NCI-H2081 treated with DMSO at 0.1 percent for 48 hours (cell line): ENCODE measurements around the gene SLC6A12.

ENCODE experiments used
- DNase-seq: peaks from one replicate; lab custom pipeline; 2025; lab: John Stamatoyannopoulos, UW

Gene SLC6A12

DNA sequence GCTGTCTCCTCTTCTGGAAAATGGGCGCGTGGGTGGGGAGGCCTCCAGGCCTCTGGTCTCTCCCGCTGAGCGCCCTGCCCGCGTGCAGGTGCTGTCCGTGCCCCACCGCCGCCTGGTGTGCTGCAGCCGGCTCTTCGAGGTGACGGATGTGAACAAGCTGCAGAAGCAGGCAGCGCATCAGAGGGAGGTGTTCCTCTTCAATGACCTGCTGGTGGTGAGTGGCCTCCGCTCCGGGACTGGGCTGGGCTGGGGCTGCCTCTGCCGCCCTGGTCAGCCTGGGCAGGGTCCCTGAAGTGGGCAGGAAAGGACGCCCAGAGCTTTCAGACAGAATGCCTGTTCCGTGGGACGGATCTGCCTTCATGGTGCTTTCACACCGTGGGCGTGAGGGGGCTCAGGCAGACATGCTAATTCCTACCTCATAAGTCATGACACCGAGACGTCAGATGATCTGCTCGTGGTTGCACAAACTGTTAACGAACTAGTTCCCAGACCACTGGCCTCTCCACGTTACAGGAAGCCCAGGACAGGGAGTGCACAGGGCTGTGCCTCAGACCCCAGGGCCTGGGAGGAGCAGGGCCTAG is 50.5 kb downstream of the SLC6A12 start:
- no peak for DNase-seq

DNA sequence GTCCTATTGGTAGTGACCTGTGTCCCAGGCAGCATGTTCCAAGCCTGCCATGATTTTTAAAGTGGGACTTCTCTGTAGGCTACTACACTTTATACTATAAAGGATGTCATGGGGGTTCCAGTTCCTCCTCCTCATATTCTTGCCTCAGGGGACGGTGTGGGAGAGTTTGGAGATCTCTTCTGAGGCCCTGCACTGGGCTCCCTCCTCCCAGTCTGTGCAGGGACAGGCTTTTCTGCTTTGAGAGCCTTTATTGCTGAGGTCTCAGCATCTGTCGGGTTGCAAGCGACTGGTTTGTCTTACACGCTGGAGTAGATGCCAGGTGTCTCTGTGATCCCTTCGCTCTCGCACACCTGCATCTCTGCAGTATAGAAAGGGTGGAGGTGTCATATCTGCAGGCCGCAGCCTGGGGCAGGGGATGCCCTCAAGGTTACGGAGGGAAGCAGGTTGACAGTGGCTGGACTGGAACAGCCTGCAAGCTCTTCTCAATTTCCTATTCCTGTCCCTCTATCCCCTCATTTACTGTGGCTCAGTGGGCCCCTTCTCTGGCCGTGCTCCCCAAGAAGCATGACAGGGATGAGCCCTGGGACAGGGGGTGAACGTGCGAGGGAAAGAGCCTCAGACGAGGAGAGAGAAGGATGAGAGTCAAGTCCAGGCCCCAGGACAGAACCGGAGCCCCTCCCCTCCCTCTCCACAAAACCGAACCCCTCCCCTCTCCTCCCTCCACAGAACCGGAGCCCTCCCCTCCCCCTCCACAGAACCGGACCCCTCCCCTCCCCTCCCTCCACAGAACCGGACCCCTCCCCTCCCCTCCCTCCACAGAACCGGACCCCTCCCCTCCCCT is 51.3 kb downstream of the SLC6A12 start:
- no peak for DNase-seq

DNA sequence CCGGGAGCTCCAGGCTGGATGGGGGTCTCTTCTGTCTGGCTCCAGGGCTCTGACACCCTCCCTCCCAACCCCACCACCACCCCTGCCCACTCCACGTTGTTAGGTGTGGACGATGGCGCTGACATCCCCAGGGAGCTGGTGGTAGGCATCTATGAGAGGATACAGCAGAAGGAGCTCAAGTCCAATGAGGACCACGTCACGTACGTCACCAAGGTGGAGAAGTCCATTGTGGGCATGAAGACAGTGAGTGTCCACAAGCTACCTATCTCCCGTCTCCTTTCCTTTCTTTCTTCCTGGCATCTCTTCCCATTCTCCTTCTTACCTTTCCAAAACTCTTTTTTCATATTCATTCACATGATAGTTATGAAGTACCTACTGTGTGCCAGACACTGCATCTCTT is 52.1 kb downstream of the SLC6A12 start:
- DNase-seq: no peak

DNA sequence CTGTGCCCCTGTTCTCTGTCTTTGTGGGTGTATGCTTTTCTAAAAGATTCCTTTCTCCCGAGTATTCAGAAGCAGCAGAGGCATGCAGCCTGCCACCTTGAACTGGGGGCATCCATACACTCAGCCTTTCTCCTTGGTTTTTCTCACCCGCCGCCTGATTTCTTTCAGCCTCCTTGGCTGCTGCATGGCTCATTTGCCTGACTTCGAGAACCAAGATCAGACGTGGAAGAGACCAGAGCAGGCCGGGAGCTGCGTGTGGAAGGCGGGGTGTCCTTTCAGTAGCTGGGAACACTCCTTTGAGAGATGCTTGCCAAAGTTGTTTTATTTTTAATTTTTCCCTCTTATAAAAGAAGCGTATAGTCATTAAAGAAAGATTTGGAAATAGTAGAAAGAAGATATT is 53.1 kb downstream of the SLC6A12 start:
- no peak for DNase-seq

DNA sequence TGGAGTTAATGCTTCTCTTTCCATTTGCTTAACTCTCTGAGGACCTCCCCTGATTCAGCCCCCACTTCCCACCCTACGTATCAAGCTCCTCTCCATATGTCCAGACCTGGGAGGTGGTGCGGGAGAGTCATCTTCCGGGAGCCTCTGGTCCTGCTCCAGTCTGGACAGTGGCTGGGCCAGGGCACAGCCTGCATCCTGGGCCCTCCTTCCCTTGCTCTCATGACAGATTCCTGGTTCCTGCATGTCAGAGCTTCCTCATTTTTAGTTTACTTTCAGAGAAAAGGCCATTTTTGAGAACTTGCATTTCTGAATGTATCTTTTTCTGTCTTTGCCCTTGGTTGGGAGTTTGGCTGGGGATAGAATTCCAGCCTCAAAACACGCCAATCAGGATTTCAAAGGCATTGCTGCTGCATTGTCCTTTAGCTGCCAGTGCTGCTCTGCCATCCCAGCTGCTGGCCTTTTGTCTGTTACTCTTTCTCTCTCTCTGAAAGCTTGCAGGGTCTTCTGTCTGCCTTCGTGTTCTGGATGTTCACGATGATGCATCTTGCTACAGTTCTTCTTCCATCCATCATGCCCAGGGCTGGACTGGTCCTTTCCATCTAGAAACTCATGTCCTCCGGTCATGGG is 54.7 kb downstream of the SLC6A12 start:
- DNase-seq: no peak

DNA sequence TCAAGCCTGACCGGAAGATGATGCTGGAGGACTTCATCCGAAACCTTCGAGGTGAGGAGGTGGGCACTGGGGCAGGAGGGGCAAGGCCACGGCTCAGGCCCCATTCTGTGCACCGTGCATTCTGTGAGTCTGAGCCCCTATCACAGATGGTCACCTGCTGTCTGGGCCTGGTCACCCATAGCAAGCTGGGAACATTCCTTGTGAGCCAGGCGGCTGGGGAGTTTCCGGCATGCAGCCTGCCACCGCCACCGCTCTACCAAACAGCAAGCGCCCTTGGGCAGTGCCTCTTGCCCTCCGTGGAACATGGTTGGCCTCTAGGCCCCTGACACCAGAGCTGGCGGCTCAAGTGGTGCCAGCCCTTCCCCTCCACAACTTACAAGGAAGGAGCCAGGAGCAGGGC is 56.3 kb downstream of the SLC6A12 start:
- DNase-seq: no peak

DNA sequence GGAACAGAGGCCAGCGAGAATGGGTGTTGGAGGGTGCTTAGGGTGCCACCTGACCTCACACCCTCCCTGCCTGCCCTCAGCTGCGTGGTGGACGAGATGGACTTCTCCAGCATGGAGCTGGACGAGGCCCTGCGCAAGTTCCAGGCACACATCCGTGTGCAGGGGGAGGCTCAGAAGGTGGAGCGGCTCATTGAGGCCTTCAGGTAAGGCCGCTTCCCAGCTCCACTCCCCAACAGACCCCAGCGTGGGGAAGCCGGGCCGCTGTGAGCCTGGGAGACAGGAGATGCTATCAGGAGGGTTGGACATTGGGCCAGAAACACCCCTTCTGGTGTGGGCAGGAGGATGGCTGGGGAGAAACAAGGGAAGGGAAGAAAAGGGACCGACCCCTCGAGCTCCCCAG is 57.0 kb downstream of the SLC6A12 start:
- DNase-seq: no peak

DNA sequence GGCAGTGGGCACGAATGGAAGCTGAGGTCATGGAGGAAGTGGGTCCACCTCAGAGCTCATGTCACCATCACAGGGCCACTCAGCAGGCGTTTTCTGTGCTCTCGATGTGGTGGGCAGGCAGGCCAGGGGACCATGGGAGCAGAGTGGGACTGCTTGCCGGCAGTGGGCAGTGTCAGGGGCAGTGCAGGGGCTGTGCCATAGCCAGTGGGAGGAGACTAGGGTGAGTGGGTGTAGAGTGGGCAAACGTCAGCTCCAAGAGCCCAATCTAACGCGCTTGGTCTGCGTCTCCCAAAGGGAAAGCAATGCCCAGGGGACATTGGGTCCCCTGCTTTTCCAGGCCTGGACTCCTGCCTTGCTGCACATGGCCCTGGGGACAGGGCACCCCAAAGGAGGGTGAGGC is 58.3 kb downstream of the SLC6A12 start:
- DNase-seq: no peak

DNA sequence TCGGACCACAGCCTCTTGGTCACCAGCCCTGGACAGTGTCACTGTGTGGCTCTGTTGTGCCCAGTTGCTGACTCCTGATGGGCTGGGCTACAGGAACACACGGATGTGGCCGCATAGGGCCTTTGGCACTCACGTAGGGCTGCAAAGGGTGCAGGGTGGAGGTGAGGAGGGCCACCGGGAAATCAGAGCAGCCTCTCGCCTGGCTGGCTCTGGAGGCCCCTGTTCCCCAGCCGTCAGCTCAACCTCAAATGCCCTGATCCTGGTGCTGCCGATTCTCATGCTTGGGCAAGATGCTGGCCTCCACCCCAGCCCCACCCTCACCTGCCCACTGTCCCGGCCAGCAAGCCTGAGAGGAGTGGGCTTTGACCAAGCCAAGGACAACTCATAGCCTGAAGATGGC is 59.0 kb downstream of the SLC6A12 start:
- no peak for DNase-seq

DNA sequence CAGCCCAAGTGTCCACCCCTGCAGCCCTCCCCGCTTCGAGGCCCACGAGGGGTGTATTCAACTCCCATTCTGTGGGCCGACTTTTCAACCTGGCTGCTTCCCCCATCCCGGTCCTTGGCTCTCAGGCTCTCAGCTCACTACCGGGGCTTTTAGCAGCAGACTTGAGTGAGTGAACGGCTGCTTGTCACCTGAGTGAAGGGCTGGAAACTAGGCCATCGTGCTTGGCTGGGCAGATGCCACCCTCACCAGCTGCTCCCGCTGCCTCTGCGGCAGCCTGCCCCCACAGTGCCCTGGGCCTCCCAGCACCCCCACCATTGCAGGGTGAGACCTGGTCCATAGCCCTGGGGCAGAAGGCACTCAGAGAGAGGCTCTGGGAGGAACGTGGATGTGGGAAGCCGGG is 59.9 kb downstream of the SLC6A12 start:
- DNase-seq: no peak

DNA sequence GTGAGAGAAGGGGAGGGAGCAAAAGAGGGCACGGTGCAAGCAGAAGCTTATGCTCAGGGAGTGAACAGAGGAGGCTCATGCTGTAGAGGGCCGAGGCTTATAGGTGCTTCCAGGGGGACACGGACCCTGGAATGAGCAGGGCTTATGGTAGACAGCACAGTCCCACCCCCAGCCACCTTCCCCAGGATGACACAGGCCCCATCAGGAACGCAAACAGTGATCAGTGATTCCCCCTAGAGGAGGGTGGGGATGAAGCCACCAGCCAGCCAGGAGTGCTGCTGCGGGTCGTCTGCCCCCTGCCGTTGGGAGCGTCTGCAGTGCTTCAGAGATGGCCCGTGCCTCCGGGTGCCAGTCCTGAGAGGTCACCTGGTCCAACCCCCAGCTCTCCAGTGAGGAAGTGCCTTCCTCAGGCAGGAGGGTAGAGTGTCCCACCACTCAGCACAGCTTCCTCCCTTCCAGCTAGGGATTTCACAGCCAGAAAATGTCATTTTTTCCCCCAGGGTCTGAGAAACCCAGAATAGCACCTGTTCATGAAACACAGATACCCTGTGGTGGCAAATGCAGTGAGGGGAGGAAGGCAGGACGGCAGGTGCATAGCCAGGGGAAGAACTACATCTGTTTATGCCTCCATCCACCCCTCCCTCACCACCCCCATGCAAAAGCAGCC is 60.7 kb downstream of the SLC6A12 start:
- DNase-seq: peak; percentile 50

DNA sequence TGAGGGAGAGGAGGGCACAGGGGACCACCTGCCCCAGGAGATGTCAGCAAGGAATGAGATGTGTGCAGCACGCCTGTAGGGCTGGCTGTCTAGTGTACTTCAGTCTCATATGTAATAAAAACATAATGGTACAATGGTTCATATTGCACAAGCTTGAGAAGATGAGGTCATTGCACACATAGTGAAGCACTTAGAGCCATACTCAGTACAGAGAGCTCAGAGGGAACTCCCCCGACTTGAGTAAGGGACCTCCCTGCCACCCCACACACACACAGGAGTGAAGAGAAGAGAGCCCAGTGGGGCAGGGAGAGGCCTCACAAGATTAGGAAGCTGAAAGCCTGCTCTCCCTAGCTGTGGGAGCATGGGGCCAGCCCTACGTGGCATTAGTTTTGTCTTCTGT is 61.5 kb downstream of the SLC6A12 start:
- DNase-seq: no peak

DNA sequence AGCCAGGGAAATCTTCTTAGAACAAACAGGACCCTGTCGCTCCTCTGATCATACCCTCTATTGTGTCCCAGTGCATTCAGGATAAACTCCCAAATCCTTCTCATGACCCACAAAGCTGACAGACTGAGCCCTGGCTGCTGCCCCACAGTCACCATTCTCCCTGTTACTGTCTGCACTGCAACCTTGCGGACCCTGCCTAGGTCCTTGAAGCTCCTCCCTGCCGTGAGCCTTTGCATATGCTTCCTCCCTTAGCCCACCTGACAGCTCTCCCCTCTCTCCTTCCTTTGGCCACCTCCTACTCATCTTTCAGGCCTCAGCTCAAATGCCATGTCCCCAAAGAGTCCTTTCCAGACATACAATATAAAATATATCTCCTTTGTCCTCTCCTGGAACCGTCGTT is 62.4 kb downstream of the SLC6A12 start:
- no peak for DNase-seq

DNA sequence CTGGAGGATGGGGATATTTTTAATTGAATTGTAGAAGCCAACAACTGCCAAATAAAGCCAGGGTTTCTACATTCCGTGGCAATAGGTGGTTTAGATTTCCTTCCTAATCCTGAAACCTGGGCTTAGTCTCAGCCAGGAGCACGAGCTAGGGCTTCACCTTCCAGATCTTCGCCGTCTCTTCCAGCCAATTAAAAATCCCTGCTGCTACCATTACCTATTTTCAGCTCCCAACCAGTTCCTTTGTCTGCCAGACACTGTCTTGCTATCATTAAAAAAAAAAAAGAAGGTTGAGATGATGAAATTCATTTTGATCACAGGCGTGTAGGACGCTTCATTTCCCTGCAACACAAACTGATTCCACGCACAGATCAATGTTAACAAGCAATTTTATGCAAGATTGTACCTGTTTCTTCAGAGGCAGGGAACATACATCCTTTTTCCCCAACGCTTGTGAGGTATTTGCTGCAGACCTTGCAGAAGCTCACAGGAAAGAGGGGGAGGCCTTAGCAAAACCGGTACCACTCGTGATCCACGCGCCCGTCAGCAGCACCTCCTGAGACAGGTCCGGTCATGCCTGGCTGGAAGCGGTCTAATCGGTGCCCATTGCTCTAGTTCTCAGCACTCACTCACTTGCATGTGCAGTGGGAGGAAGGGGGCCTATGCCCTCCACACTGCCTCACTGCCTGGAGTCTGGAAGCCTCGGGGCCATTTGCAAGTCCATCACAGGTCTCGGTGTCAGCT is 65.1 kb downstream of the SLC6A12 start:
- no peak for DNase-seq

DNA sequence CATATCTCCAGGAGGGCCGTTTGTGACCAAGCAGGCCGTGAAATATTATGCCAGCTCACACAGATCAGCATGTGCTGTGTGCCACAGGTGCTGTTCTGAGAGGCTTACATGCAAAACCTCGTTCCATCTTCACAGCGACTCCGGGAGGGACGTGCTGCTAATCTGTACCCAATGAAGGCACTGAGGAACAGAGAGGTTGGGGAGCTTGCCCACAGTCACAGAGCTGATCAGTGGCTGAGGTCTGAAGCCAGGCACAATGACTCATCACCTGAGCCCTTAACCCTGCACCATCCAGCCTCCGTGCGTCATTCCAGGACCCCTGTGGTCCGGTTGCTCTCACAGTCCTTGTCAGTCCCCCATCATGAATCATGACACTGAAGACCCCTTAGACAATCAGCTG is 66.7 kb downstream of the SLC6A12 start:
- no peak for DNase-seq

DNA sequence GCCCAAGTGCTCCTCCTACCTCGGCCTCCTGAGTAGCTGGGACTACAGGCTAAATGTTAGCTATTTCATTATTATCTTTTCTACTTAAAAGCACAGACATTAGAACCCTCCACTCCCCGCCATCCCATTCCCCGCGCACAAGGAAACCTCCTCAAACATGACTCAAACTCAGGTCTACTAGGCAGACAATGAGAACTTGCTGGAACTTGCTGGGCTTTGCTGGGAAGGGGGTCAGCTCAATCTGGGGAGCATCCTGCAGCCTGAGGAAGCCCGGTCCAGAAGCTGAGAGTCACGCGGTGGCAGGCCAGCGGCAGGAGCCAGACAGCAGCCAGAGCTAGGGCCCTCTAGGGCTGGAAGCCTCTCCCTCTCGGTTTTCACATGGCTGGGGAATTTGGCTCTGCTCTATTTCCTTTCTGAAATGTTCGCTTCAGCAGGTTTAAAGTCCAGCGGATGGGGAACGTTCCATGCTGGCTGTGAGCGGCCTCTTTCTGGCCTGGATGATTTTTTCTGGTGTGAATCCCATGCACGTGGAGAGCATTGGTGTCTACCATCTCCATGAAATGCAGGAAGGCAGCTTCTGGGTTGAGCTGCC is 68.5 kb downstream of the SLC6A12 start:
- DNase-seq: no peak

DNA sequence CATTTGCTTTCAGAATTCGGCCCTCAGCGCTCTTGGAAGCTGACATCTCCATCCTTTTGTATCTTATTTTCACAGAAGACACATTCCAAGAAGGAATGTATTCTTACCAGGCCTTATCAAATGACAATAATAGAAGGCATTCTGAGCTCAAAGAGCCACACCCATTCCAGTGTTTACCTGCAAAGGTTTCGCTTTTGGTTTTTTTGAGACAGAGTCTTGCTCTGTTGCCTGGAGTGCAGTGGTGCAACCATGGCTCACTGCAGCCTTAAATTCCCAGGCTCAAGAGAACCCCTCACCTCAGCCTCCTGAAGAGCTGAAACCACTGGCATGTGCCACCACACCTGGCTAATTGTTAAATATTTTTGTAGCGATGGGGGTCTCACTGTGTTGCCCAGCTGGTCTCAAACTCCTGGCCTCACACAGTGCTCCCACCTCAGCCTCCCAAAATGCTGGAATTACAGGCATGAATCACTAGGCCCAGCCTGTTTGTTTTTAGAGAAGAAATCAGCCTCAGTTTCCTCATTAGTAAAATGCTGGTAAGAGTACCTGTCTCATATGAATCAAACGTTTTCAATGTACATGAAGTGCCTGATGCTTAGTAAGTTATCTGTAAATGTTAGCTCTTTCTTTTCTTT is 69.2 kb downstream of the SLC6A12 start:
- no peak for DNase-seq

DNA sequence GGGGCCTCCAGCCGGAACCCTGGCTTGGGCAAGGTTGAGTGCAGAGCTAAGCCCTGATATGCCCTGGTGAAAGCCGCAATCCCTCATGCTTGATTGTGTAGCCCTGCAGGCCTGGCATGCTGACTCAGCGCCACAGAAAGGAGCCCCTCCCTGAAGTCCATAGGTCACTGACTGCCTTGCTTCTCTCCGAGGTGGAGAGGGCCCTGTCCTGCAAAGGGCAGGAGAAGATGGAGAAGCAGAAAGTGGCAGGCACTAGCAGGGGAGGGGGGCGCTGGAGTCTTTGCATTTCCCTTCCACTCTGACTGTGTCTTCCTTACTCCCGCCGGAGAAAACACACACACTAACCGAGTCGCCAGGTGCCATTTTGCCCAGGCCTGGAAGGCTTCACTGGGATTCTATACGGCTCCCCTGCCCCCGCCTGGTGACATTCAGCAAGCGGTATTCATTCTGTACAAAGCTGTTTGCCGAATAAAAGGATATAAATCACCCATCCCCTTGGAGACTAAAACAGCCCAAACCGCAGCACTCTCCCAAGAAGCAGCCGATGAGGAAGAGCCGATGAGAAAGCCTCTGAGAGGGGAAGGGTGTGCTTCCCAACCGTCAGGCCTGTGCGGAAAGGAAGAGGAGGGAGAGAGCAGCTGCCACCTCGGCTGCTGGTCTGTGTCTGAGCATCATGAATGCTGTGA is 69.8 kb downstream of the SLC6A12 start:
- no peak for DNase-seq

DNA sequence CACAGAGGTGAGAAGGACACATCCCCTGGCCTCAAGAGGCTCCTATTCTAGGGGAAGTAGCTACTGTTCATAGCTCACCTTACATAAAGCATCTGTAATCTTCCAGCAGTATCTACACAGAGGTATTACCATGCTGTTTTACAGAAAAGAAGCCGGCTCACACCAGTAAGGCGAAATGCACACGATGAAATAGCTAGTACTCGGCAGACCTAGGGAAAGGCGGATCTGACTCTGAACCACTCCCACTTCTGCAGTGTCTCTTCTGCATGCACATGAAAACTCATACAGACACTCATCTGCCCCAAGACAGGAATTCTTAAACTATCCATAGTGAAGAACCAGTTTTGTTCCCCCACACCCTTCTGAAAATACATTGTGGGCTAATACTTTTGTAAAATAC is 73.8 kb downstream of the SLC6A12 start:
- no peak for DNase-seq
